Smooth muscle cell of the umbilical artery (primary cell): ENCODE data around the gene IL12B. TPM values are rescaled to one million over a fixed set of nuclear protein-coding genes. Genes with fewer than 3 reads are reported as not detected.

Experiments
- total RNA-seq: library from RNA; depleted of rRNA; stranded (reverse); fragments of >200 nt; gene quantifications from 2 replicates; pipeline ENCODE4 v1.2.3, GENCODE V29; 2014

IL12B gene
- total RNA-seq = not detected in 2 replicates

DNA sequence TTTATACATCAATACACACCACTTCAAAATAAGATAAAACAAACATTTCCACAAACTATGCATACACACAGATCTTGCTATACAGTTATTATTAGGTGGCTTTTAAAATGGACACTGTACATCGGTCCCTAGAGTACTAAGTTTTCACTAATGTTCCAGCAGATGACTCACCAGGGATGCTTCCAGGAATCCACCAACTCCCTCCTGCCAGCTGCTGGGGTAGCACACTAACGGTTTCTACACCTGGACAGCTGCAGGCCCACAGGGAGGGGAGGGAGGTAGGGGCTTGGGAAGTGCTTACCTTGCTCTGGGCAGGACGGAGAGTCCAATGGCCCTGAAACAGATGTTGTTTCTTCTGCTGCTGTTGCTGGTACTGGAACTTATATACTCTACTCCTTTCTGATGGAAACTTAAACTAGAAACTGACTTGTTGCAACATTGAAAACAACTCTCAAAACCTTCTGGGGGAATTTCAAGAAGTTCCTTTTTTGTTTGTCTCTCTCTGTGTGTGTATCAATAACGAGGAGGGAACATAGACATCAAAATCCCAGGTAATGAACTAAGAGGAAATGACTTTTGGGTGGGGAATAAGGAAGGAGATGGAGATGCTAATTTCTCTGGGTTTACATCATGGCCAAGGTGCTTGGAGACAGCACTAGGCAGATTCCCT is at the start of gene IL12B:
Gene IL12B (minus strand): TSS at position 357 of the 670 bp plus-strand sequence. CDS start 3,705 bp downstream, outside the sequence.

Other genes with a start within 250 kb of the IL12B start
- gene EBF1, start 230.6 kb downstream of the IL12B start, total RNA-seq = 4.2 TPM in 2 replicates
- 53.2 and 61.6 TPM in 2 replicates for gene RNF145, start 120.9 kb downstream of the IL12B start, total RNA-seq
- gene UBLCP1, start 67.2 kb downstream of the IL12B start, total RNA-seq = 18.7 and 25.7 TPM in 2 replicates